Neural progenitor cell (in vitro differentiated cells): ENCODE data around the gene EGFL6. TPM values are rescaled to one million over a fixed set of nuclear protein-coding genes. Genes with fewer than 3 reads are reported as not detected.

Experiments
- DNase-seq: peaks from one replicate; pipeline ENCODE4 v3.0.0-alpha.2; 2016; ENCODE audit warnings: low spot score
- H2AFZ ChIP-seq: fragments of 200-600 bp; sonication (generic); replicated peaks from 2 replicates; pipeline ENCODE4 v1.6.1; 2016; ENCODE audit warnings: antibody characterized with exemption
- H3F3A ChIP-seq: fragments of 200-600 bp; sonication (generic); 2 replicates; pipeline ENCODE4 v1.6.1; 2016; ENCODE audit warnings: antibody characterized with exemption, low read depth
- H3K27ac ChIP-seq: fragments of 200-600 bp; sonication (generic); 2 replicates; pipeline ENCODE4 v1.5.1; 2016; ENCODE audit warnings: mild to moderate bottlenecking
- H3K27me3 ChIP-seq: fragments of 200-600 bp; sonication (generic); 2 replicates; pipeline ENCODE4 v1.6.1; 2016; ENCODE audit warnings: mild to moderate bottlenecking, moderate library complexity
- H3K36me3 ChIP-seq: fragments of 200-600 bp; sonication (generic); 2 replicates; pipeline ENCODE4 v1.5.1; 2016
- H3K4me1 ChIP-seq: fragments of 200-600 bp; sonication (generic); 2 replicates; pipeline ENCODE4 v1.6.1; 2016; ENCODE audit warnings: mixed run types
- H3K4me2 ChIP-seq: fragments of 200-600 bp; sonication (generic); 2 replicates; pipeline ENCODE4 v1.6.1; 2016
- H3K4me3 ChIP-seq: fragments of 200-600 bp; sonication (generic); 2 replicates; pipeline ENCODE4 v1.5.1; 2016
- H3K79me2 ChIP-seq: fragments of 200-600 bp; sonication (generic); 2 replicates; pipeline ENCODE4 v1.6.1; 2016; ENCODE audit warnings: low read depth
- H3K9ac ChIP-seq: fragments of 200-600 bp; sonication (generic); 2 replicates; pipeline ENCODE4 v1.6.1; 2016
- H3K9me3 ChIP-seq: fragments of 200-600 bp; sonication (generic); 2 replicates; pipeline ENCODE4 v1.5.1; 2016; ENCODE audit warnings: low read depth
- H4K20me1 ChIP-seq: fragments of 200-600 bp; sonication (generic); 2 replicates; pipeline ENCODE4 v1.6.1; 2016; ENCODE audit warnings: low read depth
- H3K27ac Mint-ChIP-seq: 3 replicates; pipeline ENCODE4 v1.8.0; 2021; ENCODE audit warnings: mixed read lengths
- H3K27me3 Mint-ChIP-seq: 2 replicates; pipeline ENCODE4 v1.8.0; 2022; ENCODE audit warnings: low read depth, mild to moderate bottlenecking, inconsistent platforms, moderate library complexity, mixed read lengths; ENCODE audit not compliant: insufficient read depth
- H3K36me3 Mint-ChIP-seq: 3 replicates; pipeline ENCODE4 v1.8.0; 2021; ENCODE audit warnings: mixed read lengths
- H3K4me1 Mint-ChIP-seq: 3 replicates; pipeline ENCODE4 v1.8.0; 2021; ENCODE audit warnings: mixed read lengths
- H3K4me3 Mint-ChIP-seq: 3 replicates; pipeline ENCODE4 v1.8.0; 2021; ENCODE audit warnings: mild to moderate bottlenecking, moderate library complexity, mixed read lengths
- H3K9me3 Mint-ChIP-seq: 3 replicates; pipeline ENCODE4 v1.8.0; 2020; ENCODE audit warnings: mixed read lengths
- CTCF ChIP-seq: fragments of 200-600 bp; sonication (generic); IDR thresholded peaks from 2 replicates; pipeline ENCODE4 v1.5.1; 2017; ENCODE audit warnings: antibody characterized with exemption, mild to moderate bottlenecking
- EZH2 ChIP-seq: fragments of 200-600 bp; sonication (generic); IDR thresholded peaks from 2 replicates; pipeline ENCODE4 v1.6.1; 2017; ENCODE audit warnings: antibody characterized with exemption, mild to moderate bottlenecking, moderate library complexity
- EZH2phosphoT487 ChIP-seq: fragments of 200-600 bp; sonication (generic); IDR thresholded peaks from 2 replicates; pipeline ENCODE4 v1.6.1; 2017; ENCODE audit warnings: antibody characterized with exemption
- total RNA-seq: library from RNA; depleted of rRNA; stranded (reverse); fragments of >200 nt; gene quantifications from 2 replicates; pipeline ENCODE4 v1.2.3, GENCODE V29; 2015; ENCODE audit warnings: low replicate concordance

The EGFL6 gene
- total RNA-seq, 1 donor from 2014 or later, result 1.2 TPM

GRCh38 chrX:13574600-13574999, 5.2 kb downstream of the EGFL6 start:
- no peaks in the 10 kb centered on the region for H3K36me3 ChIP-seq
- no peak overlapping the region for H3K27ac ChIP-seq
- Mint-ChIP-seq H3K36me3 (no peaks in the 10 kb centered on the region), H3K27ac (no peak overlapping the region), H3K27me3 (peaks cover 11% of the 10 kb centered on the region), H3K9me3 (peaks cover 6% of the 10 kb centered on the region), H3K4me1 (peaks cover 5% of the 10 kb centered on the region), H3K4me3 (no peak overlapping the region)
- no peak overlapping the region for H3K4me3 ChIP-seq
- no peak overlapping the region for H2AFZ ChIP-seq
- no peak overlapping the region for H3K4me2 ChIP-seq
- no peak for TF ChIP-seq EZH2phosphoT487
- no peak for TF ChIP-seq CTCF
- no peak for TF ChIP-seq EZH2
- peaks cover 27% of the 10 kb centered on the region for H3K27me3 ChIP-seq
- no peaks in the 10 kb centered on the region for H3K9me3 ChIP-seq
- no peak for DNase-seq
- no peaks in the 10 kb centered on the region for H4K20me1 ChIP-seq
- H3K4me1 ChIP-seq, result no peaks in the 10 kb centered on the region
- no peaks in the 10 kb centered on the region for H3F3A ChIP-seq
- H3K9ac ChIP-seq, result no peak overlapping the region
- H3K79me2 ChIP-seq, result no peaks in the 10 kb centered on the region

- Histone ChIP-seq H3K36me3 (no peaks in the 10 kb centered on the region), H3K9ac (no peak overlapping the region), H3K27ac (no peak overlapping the region), H3K27me3 (no peaks in the 10 kb centered on the region), H3K9me3 (no peaks in the 10 kb centered on the region), H3K4me1 (no peaks in the 10 kb centered on the region), H3F3A (no peaks in the 10 kb centered on the region), H3K4me3 (no peak overlapping the region), H4K20me1 (no peaks in the 10 kb centered on the region), H3K79me2 (no peaks in the 10 kb centered on the region), H2AFZ (no peak overlapping the region), H3K4me2 (no peak overlapping the region)
- Mint-ChIP-seq H3K36me3 (no peaks in the 10 kb centered on the region), H3K27ac (no peak overlapping the region), H3K9me3 (no peaks in the 10 kb centered on the region), H3K4me3 (no peak overlapping the region), H3K4me1 (no peaks in the 10 kb centered on the region), H3K27me3 (no peaks in the 10 kb centered on the region)
- TF ChIP-seq EZH2 (no peak), EZH2phosphoT487 (no peak), CTCF (no peak)
- DNase-seq, result no peak
Measured at GRCh38 chrX:13579661-13580060, 10.3 kb downstream of the EGFL6 start.

GRCh38 chrX:13581554-13581953, 12.2 kb downstream of the EGFL6 start:
- Histone ChIP-seq H3K79me2 (no peaks in the 10 kb centered on the region), H3K27me3 (no peaks in the 10 kb centered on the region), H4K20me1 (no peaks in the 10 kb centered on the region), H3K4me3 (no peak overlapping the region), H3K4me1 (no peaks in the 10 kb centered on the region), H3K9ac (no peak overlapping the region), H3K27ac (no peak overlapping the region), H3K4me2 (no peak overlapping the region), H3F3A (no peaks in the 10 kb centered on the region), H3K9me3 (no peaks in the 10 kb centered on the region), H2AFZ (no peak overlapping the region), H3K36me3 (no peaks in the 10 kb centered on the region)
- no peak overlapping the region for H3K4me3 Mint-ChIP-seq
- H3K27me3 Mint-ChIP-seq, result no peaks in the 10 kb centered on the region
- H3K9me3 Mint-ChIP-seq, result no peaks in the 10 kb centered on the region
- no peak for TF ChIP-seq EZH2phosphoT487
- TF ChIP-seq EZH2, result no peak
- H3K36me3 Mint-ChIP-seq, result no peaks in the 10 kb centered on the region
- H3K4me1 Mint-ChIP-seq, result no peaks in the 10 kb centered on the region
- DNase-seq, result no peak
- H3K27ac Mint-ChIP-seq, result no peak overlapping the region

- Histone ChIP-seq H3K36me3 (no peaks in the 10 kb centered on the region), H3K9me3 (no peaks in the 10 kb centered on the region), H3K27ac (no peak overlapping the region), H3K27me3 (no peaks in the 10 kb centered on the region), H3K9ac (no peak overlapping the region), H3K4me1 (peaks cover 4% of the 10 kb centered on the region), H3K4me2 (no peak overlapping the region), H3F3A (no peaks in the 10 kb centered on the region), H4K20me1 (no peaks in the 10 kb centered on the region), H2AFZ (no peak overlapping the region), H3K79me2 (no peaks in the 10 kb centered on the region), H3K4me3 (no peak overlapping the region)
- H3K27ac Mint-ChIP-seq, result no peak overlapping the region
- no peaks in the 10 kb centered on the region for H3K36me3 Mint-ChIP-seq
- no peak for TF ChIP-seq CTCF
- no peak for TF ChIP-seq EZH2
- no peak for TF ChIP-seq EZH2phosphoT487
- H3K4me3 Mint-ChIP-seq, result no peak overlapping the region
- H3K4me1 Mint-ChIP-seq, result peaks cover 7% of the 10 kb centered on the region
- peaks cover 2% of the 10 kb centered on the region for H3K27me3 Mint-ChIP-seq
- DNase-seq, result no peak
- H3K9me3 Mint-ChIP-seq, result no peaks in the 10 kb centered on the region
Measured at GRCh38 chrX:13587786-13588477, 18.5 kb downstream of the EGFL6 start.
